WTC11 (cell line): Measurements from ENCODE around the gene LRRC23.

Experiments used
- CREB1 ChIP-seq: sonication (generic); formaldehyde crosslinking; IDR thresholded peaks from 2 replicates; pipeline ENCODE4 v1.8.0; 2023; ENCODE audit warnings: mild to moderate bottlenecking, missing genetic modification reagents
- CTCF ChIP-seq: fragments of 200-600 bp; IDR thresholded peaks from 2 replicates; pipeline ENCODE4 v1.8.0; 2022; ENCODE audit warnings: antibody characterized with exemption
- E2F1 ChIP-seq: sonication (generic); formaldehyde crosslinking; IDR thresholded peaks from 2 replicates; pipeline ENCODE4 v1.8.0; 2022; ENCODE audit warnings: mild to moderate bottlenecking, missing genetic modification reagents
- HMGXB4 ChIP-seq: sonication (generic); formaldehyde crosslinking; IDR thresholded peaks from 2 replicates; pipeline ENCODE4 v1.8.1; 2023; ENCODE audit warnings: mild to moderate bottlenecking, moderate library complexity, missing genetic modification reagents
- MAX ChIP-seq: sonication (generic); formaldehyde crosslinking; IDR thresholded peaks from 2 replicates; pipeline ENCODE4 v1.8.0; 2022; ENCODE audit warnings: mild to moderate bottlenecking, missing genetic modification reagents
- MXD4 ChIP-seq: fragments of 250-450 bp; sonication (Bioruptor Pico); IDR thresholded peaks from 2 replicates; pipeline ENCODE4 v1.8.0; 2021; ENCODE audit warnings: mild to moderate bottlenecking, moderate library complexity, borderline replicate concordance
- NFATC4 ChIP-seq: fragments of 250-450 bp; sonication (Bioruptor Pico); IDR thresholded peaks from 2 replicates; pipeline ENCODE4 v1.9.0; 2021; ENCODE audit warnings: mild to moderate bottlenecking
- USF2 ChIP-seq: sonication (generic); formaldehyde crosslinking; IDR thresholded peaks from 2 replicates; pipeline ENCODE4 v1.8.1; 2023; ENCODE audit warnings: mild to moderate bottlenecking, missing genetic modification reagents, moderate library complexity

- TF ChIP-seq MAX (CRISPR knock-in tag) (no peak), HMGXB4 (CRISPR knock-in tag) (no peak), NFATC4 (CRISPR knock-in tag) (no peak), USF2 (no peak), E2F1 (CRISPR knock-in tag) (no peak), CREB1 (CRISPR knock-in tag) (no peak), CTCF (no peak), MXD4 (CRISPR knock-in tag) (no peak)
Measured at GRCh38 chr12:6891646-6892001, 13.0 kb upstream of the LRRC23 start.
